Epidermal melanocyte (primary cell): ENCODE measurements around the gene CIB1.

ENCODE experiments used
- DNase-seq: peaks from one replicate; pipeline ENCODE4 v3.0.0; 2011; ENCODE audit warnings: low spot score; ENCODE audit not compliant: insufficient read length

Gene CIB1

DNA sequence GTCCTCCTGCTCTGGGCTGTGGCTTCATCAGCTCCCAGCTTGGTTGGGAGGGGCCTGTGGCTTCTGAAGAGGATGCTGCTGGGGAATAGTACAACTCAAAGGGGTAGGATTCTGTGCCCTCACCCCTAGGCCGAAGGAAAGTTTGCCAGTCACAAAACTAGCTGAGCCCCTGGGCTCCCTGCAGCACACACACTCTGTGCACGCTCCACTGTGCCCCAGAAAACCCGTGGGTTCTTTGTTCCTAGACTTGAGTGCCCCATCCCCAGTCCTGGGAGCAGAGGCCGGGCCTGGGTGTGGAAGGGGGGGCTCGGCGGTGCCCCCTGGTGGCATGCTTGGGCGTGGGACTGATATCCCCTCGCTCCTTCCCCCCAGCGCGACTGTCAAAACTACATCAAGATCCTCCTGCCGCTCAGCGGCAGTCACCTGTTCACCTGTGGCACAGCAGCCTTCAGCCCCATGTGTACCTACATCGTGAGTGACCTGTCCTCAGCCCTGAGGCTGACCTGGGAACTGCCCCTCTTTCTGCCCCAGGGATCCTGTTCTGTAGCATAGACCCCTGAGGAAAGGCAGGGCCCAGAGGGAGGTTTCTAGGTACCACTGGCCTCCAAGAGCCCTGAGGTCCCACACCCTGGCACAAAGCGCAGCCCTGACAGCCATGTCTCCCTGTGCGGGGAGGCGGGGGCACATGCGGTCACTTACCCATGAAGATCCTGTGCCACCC is 14.2 kb downstream of the CIB1 start:
- peak; percentile 50 for DNase-seq

DNA sequence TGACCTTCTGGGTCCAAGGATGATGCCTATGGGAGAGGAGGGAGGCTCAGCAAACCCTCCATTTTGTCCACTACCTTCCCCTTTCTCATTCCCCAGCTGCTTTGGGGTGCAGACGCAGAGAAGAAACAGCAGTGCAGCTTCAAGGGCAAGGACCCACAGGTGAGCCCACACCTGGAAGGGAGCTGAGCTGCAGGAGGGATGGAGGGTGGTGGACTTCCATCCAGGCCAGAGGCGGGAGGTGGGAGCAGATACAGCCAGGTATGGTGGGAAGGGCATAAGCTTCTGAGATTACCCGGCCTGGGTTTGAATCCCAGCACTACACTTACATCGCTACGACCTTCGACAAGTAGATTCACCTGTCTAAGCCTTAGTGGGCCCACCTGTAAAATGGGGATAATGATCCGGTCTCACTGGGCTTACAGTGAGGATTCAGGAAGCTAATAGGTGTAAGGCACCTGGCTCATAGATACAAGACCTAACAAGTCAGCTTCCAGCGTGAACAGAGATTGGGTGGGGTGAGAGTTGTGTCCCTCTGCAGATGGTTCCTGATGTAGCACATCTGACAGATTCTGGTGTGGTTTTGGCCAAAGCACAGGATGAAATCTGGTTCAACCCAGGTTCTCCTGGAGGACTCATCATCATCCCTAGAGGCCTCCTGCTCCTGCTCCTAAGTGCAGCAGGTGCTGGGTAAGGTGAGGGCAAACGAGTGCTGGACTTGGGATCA is 15.9 kb downstream of the CIB1 start:
- no peak for DNase-seq

DNA sequence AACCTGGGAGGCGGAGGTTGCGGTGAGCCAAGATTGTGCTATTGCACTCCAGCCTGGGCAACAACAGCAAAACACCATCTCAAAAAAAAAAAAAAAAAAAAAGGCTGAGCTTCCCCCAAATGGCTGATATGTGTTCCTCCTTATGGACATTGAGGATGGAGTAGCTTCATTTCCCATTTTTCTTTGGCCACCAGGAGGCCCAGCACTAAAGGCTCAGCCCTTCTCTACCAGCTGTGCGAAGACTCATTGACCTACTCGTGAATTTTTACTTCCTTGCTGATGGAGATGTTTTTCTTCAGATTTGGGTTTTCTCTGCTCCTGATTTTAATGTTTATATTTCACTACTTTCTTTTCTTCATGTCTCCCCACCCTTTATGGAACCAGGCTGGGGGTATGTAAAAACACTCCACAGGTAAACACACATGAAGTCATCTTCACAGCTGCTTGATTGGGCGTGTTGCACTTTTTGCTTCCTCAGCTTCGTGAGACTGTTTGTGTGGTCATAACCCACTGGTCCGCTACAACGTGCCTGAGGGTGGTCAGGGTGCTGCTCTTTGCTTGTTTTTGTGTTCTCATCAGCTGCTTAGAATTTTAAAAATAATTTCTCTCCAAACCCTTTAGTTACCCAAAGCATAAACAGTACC is 19.1 kb downstream of the CIB1 start:
- DNase-seq = no peak

DNA sequence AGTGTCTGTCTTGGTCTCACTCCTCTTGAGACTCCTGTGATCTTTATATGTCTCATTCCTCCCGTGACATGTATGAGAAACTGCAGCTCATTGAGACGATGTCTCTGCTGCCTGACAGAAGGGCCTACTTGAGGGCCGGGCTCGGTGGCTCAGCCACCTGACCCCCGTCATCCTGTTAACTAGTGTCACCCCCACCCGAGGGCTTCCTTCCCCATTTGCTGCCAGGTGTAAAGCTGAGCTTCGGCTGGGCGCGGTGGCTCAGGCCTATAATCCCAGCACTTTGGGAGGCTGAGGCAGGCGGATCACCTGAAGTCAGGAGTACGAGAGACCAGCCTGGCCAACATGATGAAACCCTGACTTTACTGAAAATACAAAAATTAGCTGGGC is 19.9 kb downstream of the CIB1 start:
- no peak for DNase-seq

DNA sequence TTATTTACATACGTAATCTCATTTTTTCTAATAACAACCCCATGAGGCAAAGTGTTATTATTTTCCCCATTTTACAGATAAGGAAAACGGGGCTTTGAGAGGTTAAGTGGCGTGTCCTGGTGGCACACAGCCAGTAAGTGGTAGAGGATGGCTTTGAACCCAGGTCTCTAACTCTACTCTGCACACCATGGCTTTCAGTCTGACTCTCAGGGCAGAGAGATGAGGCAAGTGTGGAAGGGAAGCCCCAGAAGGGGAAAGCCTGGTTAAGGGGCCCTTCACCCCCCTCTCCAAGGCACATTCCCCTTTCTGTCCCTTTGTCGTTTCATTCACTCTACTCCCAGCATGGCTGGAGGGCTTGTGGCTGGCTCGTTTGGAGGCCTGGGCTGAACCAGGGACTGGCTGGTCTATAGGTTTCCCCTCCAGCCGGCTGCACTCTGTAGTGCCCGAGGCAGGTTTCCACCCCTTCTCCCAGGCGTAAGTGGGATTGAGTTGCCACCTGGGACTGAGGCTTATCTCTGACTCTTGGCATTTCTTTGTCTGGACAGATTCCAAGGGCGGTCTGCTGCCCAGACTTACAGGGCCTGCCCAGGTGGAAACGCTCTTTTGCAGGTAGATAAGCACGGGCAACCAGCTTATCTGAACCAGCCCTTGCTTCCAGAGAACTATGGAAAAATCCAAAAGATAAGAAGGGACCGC is 20.5 kb downstream of the CIB1 start:
- DNase-seq = no peak

DNA sequence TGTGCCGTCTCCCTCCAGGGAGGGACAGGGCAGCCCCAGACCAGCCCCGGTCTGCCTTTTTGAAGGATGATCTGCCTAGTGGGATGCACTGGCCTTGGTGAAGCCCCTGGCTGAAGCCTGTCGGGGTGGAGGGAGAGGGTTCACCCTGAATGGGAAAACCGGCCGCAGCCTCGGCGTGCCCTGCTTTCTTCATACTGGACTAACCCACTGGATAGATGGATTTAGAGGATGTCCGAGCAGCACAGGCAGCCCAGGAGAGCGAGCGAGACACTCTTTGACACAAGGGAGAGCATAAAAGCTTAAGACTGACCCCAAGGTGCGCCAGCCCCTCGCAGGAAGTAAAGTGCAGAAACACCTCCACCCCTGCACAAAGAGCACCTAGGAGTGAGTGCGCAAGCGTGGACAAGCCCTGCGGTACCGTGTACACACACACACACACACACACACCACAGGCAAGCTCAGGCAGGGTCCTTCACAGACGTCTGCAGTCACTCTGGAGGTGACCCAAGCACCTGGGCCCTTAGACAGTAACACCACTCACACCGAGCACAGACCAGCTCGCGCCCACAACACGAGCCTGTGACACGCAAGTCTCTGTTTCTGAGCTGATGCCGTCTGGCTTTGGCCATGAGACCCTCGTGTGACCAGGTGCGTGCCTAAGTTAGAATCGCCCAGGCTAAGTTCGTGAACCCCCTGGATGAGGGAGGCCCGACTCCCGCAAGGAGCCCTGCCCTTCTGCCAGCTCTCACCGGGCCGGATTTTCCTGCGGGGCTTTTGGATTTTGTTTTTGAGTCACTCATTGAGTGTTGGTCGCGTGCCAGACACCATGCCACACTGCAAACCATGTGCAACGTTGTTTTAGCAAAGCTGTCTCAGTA is 21.3 kb downstream of the CIB1 start:
- no peak for DNase-seq

DNA sequence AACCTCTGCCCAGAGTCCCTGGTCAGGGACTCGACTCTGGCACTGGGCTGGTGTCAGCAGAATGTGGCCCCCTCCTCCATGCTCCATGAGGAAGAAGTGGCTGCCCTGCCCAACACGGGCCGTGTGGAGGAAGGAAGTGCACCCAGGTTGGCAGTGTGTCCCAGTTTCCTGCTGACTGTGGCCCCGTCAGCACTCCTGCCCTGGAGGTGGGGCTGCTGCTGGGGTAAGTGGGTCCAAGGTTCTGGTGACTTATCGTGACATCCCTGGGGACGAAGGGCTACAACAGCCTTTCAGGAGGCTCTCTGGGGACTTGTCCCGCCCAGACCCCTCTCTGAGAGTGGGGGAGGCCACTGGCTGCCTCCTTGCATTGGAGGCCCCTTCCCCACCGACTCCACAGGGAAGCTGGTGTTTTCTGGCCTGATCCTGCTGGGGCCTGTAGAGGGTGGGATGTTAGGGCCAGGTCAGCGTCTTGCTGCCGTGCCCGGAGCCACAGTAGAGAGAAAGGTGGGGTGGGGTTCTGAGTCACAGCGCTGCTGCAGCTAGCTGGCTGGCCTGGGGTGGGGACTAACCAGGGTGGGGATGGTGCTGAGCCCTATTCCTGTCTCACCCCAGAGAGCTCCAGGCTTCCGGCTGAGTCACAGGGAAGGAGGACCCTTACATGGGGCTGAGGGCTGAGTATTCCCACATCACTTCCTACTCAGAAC is 22.1 kb downstream of the CIB1 start:
- DNase-seq = no peak

DNA sequence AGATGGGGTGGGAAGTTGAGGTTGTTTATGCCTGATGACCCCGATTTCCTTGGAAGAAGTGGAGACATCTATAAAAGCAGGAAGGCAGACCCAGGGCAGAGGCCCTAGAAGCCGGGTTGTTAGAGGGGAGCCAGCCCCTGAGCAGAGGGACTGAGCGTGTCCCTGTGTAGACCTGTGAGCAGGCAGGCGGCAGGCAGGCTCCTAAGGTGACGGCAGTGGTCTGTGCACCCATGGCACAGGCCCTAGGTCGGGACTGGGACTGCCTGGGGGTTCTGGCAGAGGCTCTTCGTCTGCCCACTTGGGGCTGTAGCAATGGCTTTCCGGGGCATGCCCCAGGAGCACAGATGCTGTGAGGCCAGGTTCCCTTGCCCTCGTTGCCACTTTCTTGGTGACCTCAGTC is 22.7 kb downstream of the CIB1 start:
- DNase-seq = no peak

DNA sequence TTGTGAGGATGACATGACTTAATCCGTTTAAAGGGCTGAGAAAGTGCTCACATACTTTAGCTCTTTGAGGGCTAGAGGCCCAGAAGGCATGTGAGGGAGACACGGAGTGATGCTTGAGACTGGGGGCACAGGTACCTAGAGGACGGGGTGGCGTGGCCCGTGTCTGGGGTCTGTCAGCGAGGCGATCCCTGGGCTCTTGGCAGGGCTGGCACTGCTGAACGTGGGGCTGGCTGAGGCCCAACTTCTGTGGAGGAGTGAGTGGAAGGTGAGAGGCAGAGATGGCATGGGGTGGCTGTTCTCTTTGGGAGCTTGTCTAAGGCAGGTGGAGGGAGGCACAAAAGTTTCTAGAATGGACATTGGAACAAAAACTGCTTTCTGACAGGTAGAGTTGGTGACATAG is 23.1 kb downstream of the CIB1 start:
- DNase-seq = no peak

DNA sequence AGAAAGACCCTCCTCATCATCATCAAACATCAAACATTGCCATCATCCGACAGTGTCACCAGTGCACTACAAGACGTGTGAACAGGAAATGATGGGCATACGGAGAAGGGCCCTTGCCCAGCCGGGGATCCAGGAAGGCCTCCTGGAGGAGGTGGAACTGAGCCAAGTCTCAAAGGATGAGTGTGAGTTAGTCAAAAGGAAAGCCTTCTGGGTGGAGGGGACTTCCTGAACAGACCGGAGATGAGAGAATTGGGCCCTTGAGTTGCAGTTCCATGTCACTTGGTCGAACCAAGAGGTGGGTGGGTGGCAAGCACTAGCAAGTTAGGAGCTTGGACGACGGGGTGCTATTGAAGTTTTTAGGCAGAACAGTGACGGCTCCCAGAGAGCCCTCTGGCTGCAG is 24.1 kb downstream of the CIB1 start:
- no peak for DNase-seq

DNA sequence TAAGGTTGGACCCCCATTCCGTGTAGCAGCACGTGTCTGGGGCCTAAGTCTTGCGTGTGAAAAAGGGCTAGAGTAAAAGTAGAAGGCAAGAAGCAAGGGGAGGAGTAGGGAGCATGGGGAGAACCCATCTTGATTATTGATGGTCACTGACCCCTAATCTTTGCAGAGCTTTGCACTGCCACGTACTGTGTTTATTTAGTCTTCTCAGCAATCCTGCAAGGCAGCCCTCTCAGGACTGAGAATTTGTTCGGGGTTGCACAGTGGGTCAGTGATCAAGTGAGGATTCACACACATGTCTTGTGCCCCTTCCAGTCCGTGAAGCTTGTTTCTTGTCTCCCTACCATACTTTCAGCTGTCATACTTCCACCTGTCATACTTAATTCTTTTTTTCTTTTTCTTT is 25.4 kb downstream of the CIB1 start:
- DNase-seq = no peak

DNA sequence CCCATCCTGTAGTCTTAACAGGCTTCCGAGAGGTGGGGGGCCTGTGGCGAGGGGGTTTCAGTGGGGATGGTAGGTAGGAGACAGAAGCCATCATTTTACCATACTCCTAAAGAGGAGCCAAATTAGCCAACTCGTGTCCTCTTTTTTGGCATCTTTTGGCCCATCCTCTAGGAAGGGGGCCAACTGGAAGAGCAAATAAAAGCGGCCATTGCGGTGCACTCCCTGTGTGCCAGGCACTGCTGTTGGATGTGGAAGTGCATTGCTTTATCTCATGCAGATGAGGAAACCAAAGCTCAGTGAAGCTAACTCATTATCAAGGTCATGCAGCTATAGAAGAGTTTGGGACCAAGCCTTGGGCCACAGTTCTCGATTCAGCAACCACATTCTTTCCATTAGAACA is 26.5 kb downstream of the CIB1 start:
- DNase-seq = no peak

DNA sequence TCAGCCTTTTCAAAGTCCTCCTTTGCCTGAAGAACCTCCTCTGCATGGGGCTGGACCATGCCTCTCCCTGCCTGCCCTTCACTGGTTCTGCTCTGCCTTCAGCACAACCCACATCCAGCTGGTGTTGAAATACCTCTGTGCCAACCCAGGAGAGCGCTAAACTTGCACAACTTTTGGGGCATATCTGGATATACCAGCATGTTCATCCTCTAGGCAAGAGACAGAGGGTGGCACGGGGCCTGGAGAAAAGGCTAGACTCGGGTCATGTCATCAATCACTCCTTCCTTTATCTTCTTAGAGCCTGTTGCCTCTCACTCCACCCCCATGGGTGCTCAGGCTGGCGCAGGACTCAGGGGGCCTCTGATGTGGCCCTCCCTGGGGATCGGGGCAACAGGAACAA is 27.9 kb downstream of the CIB1 start:
- DNase-seq = no peak

DNA sequence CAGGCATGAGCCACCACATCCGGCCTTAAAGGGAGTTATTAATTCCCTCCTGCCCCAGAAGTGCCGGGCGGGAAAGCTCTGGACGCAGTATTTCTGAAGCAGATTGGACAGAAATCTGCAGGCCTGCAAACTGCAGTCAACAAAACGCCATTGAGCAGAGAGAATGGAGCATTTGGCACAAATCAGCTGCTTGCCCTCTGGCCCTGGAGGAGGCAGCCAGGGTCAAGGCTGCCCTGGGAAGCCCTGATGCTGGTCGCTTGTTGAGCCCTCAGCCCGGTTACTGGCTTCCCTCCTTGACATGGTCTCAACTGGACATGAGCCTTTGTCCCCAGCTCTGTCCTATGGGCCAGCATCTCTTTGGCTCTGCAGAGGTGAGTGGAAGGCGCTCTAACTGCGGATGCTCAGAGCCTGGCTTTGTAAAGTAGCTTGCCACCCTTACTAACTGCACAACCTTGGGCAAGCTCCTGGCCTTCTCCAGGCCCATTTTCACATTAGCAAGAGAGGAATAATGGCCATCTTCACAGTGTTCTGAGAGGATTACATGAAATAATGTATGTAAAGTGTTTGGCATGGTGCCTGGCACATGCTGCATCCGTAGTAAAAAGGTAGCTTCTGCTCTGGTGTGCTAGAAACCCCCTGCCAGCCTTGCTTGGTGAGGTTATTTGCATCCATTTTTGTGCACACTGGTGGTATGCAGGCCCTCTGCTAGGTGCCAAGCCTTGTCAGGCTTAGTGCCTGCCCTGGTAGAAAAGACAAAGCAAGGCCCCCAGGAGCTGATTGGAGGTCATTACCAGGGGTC is 28.5 kb downstream of the CIB1 start:
- no peak for DNase-seq

DNA sequence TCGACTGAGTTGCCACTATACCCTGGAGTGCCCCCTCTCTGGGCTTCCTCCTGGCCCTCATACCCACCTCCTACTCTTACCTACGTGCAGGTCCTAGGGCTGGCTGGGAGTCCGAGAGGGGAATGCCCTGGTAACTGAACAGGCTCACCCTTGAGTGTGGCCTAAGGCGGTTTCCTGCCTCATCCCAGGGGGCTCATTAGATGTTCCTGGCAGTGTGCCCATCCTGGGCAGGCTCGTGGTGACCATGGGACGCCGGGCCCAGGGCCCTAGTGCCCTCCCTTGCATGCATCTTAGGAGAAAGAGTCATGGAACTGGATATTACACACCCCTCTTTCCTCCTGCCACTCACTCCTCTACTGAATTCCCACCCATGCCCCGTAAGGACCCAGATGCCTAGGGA is 29.8 kb downstream of the CIB1 start:
- DNase-seq = no peak

DNA sequence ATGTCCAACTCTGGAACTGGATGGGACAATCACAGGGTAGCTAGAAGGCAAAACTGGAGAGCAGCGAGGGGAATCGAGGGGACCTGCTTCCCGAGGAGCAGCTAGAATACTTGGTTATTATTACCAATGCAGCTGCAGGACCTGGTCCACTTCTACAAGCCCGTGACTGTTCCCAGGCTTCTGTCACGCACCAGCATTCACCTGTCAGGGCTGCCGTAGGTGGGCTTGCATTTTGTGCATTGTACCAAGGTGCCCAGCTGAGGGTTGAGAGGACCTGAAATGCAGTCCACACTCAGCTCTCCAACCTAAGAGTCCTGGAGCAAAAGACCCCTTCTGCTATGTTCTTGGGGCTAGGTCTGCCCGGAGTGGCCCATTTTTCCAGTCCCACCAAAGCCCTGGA is 30.3 kb downstream of the CIB1 start:
- DNase-seq = no peak

DNA sequence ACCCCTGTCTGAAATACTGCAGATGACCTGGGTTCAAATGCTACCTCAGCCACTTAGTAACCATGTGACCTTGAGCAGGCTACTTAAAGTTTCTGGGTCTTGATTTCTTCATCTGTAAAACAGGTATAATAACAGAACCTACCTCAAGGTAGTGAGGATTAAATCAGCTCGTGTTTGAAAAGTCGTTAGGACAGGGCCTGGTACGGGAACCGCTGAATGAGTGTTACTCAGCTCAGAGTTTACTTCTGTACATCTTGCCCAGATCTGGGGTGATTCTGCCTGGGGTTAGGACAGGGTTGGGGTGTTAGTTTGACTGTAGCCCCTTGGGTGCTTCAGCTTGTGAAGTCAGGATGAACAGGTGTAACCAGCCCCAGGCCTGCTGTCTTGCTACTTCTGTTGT is 30.8 kb downstream of the CIB1 start:
- no peak for DNase-seq

DNA sequence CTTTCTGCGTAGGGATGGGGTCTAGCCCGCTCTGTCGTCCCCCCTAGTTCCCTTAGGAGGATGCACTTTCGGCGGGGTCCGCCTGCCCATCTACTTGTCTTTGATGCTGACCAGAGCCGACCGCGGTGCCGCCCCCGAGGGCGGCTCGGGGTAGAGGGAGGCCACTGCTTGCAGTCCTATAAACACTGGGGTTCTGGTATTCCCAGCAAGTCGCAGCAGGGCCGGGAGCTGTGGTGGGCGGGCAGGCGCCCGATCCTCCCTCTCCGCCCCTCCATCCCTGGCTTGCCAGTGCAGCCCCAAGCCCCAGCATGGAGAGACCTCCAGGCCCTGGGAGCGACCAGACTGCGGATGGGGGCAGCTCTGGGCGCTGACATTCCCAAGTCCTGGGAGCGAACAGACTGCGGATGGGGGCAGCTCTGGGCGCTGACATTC is 31.8 kb downstream of the CIB1 start:
- DNase-seq = no peak

DNA sequence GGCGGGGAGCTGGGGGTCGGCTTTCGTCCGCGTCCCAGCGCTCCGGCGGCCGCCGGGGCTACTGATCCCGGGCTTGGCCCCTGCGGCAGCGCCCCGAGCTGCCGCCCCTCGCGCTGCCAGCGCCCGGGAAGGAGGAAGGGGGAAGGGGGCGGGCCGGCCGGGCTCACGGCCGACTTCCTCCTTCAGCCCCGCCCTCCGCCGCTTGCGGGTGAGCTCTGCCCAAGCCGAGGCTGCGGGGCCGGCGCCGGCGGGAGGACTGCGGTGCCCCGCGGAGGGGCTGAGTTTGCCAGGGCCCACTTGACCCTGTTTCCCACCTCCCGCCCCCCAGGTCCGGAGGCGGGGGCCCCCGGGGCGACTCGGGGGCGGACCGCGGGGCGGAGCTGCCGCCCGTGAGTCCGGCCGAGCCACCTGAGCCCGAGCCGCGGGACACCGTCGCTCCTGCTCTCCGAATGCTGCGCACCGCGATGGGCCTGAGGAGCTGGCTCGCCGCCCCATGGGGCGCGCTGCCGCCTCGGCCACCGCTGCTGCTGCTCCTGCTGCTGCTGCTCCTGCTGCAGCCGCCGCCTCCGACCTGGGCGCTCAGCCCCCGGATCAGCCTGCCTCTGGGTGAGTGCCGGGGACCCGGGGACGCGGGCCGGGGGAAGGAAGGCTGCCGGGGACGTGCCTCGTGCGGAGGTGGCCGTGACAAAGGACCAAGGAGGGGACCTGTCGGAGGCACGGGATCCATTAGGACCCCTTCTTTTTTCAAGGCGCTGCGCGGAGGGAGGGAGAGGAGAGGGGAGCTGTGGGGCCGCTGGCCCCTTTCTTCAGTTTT is 32.4 kb downstream of the CIB1 start, which contains the start of gene SEMA4B:
TSS of gene SEMA4B (plus strand) at position 201 of the 814 bp plus-strand sequence. CDS start at position 450, 249 bp downstream.
- DNase-seq = peak; percentile 83
